22Rv1 (cell line): ENCODE results near the gene SLC6A13.

Experiments used
- H3K27ac ChIP-seq: fragments of 450-650 bp; 2 replicates; pipeline ENCODE4 v1.5.1; 2017
- CTCF ChIP-seq: fragments of 450-650 bp; IDR thresholded peaks from 2 replicates; pipeline ENCODE4 v1.5.1; 2017; ENCODE audit warnings: mild to moderate bottlenecking
- ZFX ChIP-seq: fragments of 450-650 bp; IDR thresholded peaks from 2 replicates; pipeline ENCODE4 v1.6.1; 2017; ENCODE audit warnings: antibody characterized with exemption, borderline replicate concordance

SLC6A13 gene

GRCh38 chr12:212715-213526, 49.7 kb downstream of the SLC6A13 start:
- no peak overlapping the region for H3K27ac ChIP-seq
- TF ChIP-seq ZFX (no peak), CTCF (no peak)

GRCh38 chr12:212415-212714, 50.3 kb downstream of the SLC6A13 start:
- H3K27ac ChIP-seq = no peak overlapping the region
- TF ChIP-seq CTCF = no peak
- TF ChIP-seq ZFX = no peak

- TF ChIP-seq CTCF (no peak), ZFX (no peak)
- H3K27ac ChIP-seq = no peak overlapping the region
These were observed 50.8 kb downstream of the SLC6A13 start for GRCh38 chr12:211639-212414.

GRCh38 chr12:211142-211465, 51.5 kb downstream of the SLC6A13 start:
- no peak overlapping the region for H3K27ac ChIP-seq
- TF ChIP-seq ZFX = no peak
- TF ChIP-seq CTCF = no peak

- no peak for TF ChIP-seq CTCF
- no peak for TF ChIP-seq ZFX
- no peak overlapping the region for H3K27ac ChIP-seq
These were observed 52.1 kb downstream of the SLC6A13 start for GRCh38 chr12:210277-211141.

- TF ChIP-seq CTCF (no peak), ZFX (no peak)
These were observed 52.8 kb downstream of the SLC6A13 start for GRCh38 chr12:209851-210250.

GRCh38 chr12:209246-209645, 53.4 kb downstream of the SLC6A13 start:
- no peak for TF ChIP-seq ZFX
- TF ChIP-seq CTCF = no peak
- no peak overlapping the region for H3K27ac ChIP-seq

More at GRCh38 chr12:209851-210250, 52.8 kb downstream of the SLC6A13 start:
- no peak overlapping the region for H3K27ac ChIP-seq
